ENCODE data around the gene TRIM69.
"Not testable (repeated sequence)": the region's sequence is repeated elsewhere in the genome, so short reads cannot be mapped to it uniquely, and the experiment has no call there.

TRIM69 gene

DNA sequence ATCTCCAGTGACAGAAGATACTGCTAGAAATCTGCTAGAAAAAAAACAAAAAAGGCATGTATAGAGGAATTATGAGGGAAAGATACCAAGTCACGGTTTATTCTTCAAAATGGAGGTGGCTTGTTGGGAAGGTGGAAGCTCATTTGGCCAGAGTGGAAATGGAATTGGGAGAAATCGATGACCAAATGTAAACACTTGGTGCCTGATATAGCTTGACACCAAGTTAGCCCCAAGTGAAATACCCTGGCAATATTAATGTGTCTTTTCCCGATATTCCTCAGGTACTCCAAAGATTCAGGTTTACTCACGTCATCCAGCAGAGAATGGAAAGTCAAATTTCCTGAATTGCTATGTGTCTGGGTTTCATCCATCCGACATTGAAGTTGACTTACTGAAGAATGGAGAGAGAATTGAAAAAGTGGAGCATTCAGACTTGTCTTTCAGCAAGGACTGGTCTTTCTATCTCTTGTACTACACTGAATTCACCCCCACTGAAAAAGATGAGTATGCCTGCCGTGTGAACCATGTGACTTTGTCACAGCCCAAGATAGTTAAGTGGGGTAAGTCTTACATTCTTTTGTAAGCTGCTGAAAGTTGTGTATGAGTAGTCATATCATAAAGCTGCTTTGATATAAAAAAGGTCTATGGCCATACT lies 21.1 kb upstream of the TRIM69 start:
- Histone ChIP-seq H3K4me2 (peak overlapping the region; percentile 89), H3K9ac (no peak overlapping the region), H3K27me3 (no peaks in the 10 kb centered on the region), H4K20me1 (peaks cover 80% of the 10 kb centered on the region), H3K27ac (no peak overlapping the region), H3K4me3 (no peak overlapping the region), H3K36me3 (peaks cover 59% of the 10 kb centered on the region), H3K4me1 (peaks cover 50% of the 10 kb centered on the region), H3K9me3 (no peaks in the 10 kb centered on the region)
- no peak for TF ChIP-seq Cebpa-rat (IDR thresholded peaks at IDR 0.05)

DNA sequence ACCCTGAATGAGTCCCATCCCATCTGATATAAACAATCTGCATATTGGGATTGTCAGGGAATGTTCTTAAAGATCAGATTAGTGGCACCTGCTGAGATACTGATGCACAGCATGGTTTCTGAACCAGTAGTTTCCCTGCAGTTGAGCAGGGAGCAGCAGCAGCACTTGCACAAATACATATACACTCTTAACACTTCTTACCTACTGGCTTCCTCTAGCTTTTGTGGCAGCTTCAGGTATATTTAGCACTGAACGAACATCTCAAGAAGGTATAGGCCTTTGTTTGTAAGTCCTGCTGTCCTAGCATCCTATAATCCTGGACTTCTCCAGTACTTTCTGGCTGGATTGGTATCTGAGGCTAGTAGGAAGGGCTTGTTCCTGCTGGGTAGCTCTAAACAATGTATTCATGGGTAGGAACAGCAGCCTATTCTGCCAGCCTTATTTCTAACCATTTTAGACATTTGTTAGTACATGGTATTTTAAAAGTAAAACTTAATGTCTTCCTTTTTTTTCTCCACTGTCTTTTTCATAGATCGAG lies 20.5 kb upstream of the TRIM69 start:
- Histone ChIP-seq H3K4me3 (no peak overlapping the region), H3K9ac (no peak overlapping the region), H3K4me2 (no peak overlapping the region), H3K4me1 (peaks cover 48% of the 10 kb centered on the region), H3K27me3 (no peaks in the 10 kb centered on the region), H3K9me3 (no peaks in the 10 kb centered on the region), H4K20me1 (peaks cover 80% of the 10 kb centered on the region), H3K27ac (no peak overlapping the region), H3K36me3 (peaks cover 59% of the 10 kb centered on the region)
- TF ChIP-seq Cebpa-rat (IDR thresholded peaks at IDR 0.05): no peak

DNA sequence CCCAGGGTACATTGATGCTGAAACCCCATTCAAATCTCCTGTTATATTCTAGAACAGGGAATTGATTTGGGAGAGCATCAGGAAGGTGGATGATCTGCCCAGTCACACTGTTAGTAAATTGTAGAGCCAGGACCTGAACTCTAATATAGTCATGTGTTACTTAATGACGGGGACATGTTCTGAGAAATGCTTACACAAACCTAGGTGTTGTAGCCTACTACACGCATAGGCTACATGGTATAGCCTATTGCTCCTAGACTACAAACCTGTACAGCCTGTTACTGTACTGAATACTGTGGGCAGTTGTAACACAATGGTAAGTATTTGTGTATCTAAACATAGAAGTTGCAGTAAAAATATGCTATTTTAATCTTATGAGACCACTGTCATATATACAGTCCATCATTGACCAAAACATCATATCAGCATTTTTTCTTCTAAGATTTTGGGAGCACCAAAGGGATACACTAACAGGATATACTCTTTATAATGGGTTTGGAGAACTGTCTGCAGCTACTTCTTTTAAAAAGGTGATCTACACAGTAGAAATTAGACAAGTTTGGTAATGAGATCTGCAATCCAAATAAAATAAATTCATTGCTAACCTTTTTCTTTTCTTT lies 19.2 kb upstream of the TRIM69 start:
- peaks cover 48% of the 10 kb centered on the region for H3K4me1 ChIP-seq
- H3K36me3 ChIP-seq: peaks cover 59% of the 10 kb centered on the region
- peaks cover 73% of the 10 kb centered on the region for H4K20me1 ChIP-seq
- no peak overlapping the region for H3K4me3 ChIP-seq
- TF ChIP-seq Cebpa-rat (IDR thresholded peaks at IDR 0.05): no peak
- no peak overlapping the region for H3K27ac ChIP-seq
- H3K4me2 ChIP-seq: no peak overlapping the region
- no peak overlapping the region for H3K9ac ChIP-seq
- no peaks in the 10 kb centered on the region for H3K9me3 ChIP-seq
- H3K27me3 ChIP-seq: no peaks in the 10 kb centered on the region

DNA sequence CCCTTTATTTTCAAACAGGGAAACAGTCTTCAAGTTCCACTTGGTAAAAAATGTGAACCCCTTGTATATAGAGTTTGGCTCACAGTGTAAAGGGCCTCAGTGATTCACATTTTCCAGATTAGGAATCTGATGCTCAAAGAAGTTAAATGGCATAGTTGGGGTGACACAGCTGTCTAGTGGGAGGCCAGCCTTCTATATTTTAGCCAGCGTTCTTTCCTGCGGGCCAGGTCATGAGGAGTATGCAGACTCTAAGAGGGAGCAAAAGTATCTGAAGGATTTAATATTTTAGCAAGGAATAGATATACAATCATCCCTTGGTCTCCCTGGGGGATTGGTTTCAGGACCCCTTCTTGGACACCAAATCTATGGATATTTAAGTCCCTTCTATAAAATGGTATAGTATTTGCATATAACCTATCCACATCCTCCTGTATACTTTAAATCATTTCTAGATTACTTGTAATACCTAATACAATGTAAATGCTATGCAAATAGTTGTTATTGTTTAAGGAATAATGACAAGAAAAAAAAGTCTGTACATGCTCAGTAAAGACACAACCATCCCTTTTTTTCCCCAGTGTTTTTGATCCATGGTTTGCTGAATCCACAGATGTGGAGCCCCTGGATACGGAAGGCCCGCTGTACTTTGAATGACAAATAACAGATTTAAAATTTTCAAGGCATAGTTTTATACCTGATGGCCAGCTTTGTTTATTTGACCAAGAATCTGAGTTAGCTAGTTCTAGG lies 18.0 kb upstream of the TRIM69 start:
- no peak overlapping the region for H3K9ac ChIP-seq
- no peak for TF ChIP-seq Cebpa-rat (IDR thresholded peaks at IDR 0.05)
- H3K36me3 ChIP-seq: peaks cover 59% of the 10 kb centered on the region
- peaks cover 60% of the 10 kb centered on the region for H4K20me1 ChIP-seq
- peaks cover 48% of the 10 kb centered on the region for H3K4me1 ChIP-seq
- no peak overlapping the region for H3K27ac ChIP-seq
- no peaks in the 10 kb centered on the region for H3K9me3 ChIP-seq
- no peak overlapping the region for H3K4me2 ChIP-seq
- H3K27me3 ChIP-seq: no peaks in the 10 kb centered on the region
- no peak overlapping the region for H3K4me3 ChIP-seq

DNA sequence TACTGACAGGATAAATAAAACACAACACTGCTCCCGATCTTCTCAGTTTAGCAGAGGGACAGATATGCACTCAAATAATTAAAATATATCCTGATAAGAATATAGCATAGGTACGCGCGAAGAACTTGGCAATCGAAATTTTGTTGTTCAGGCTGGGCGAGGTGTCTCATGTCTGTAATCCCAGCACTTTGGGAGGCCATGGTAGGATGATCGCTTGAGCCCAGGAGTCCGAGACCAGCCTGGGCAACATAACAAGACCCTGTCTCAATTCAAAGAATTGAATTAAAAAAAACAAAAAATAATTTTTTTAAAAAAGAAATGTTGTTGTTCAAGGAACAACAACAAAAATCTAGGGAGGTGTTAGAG lies 17.4 kb upstream of the TRIM69 start:
- Histone ChIP-seq H3K4me3 (no peak overlapping the region), H4K20me1 (peaks cover 55% of the 10 kb centered on the region), H3K36me3 (peaks cover 56% of the 10 kb centered on the region), H3K27me3 (no peaks in the 10 kb centered on the region), H3K9me3 (no peaks in the 10 kb centered on the region), H3K9ac (no peak overlapping the region), H3K4me2 (no peak overlapping the region), H3K4me1 (peaks cover 48% of the 10 kb centered on the region), H3K27ac (no peak overlapping the region)
- no peak for TF ChIP-seq Cebpa-rat (IDR thresholded peaks at IDR 0.05)

DNA sequence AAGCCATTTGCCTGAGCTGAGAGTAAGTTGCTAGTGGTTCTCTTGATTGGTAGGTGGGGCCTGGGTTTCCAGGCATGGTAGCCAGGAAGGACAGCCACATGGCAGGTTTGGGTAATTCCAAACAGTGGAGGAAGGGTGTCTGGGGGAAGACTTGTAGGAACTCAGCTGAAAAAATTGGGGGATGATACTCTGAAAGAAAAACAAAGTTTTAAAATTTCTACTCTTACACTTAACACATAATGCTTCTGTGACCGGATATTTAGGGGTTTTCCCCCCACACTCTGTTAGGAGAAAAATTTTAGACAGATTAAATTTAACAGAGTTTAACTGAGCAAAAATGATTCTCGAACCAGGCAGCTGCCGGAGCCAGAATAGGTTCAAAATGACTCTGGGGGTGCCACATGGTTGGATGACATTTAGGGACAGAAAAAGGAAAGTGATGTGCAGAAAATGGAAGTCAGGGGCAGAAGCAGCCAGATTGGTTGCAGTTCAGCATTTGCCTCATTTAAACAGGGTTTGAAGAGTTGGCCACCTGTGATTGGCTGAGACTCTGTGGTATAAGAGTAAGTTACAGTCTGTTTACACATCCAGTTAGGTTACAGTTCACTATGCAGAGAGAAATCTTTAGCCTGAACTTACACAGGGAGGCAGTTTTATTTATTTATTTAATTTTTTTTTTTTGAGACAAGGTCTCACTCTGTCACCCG lies 16.9 kb upstream of the TRIM69 start:
- H3K27ac ChIP-seq: 0 out of 2 replicates have a peak overlapping the region, but pooled peaks have one; percentile 11
- H3K4me2 ChIP-seq: no peak overlapping the region

DNA sequence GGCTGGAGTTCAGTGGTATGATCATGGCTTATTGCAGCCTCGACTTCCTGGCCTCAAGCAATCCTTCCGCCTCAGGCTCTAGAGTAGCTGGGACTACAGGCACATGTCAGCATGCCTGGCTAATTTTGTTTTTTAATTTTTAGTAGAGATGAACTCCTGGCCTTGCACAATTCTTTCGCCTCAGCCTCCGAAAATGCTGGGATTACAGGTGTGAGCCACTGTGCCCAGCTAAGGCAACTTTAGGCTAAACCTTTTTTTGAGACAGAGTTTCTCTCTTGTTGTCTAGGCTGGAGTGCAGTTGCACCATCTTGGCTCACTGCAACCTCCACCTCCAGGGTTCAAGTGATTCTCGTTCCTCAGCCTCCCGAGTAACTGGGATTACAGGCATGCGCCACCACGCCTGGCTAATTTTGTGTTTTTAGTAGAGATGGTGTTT lies 16.3 kb upstream of the TRIM69 start:
- not testable (repeated sequence) for H3K27me3 ChIP-seq, H3K4me3 ChIP-seq, H3K9me3 ChIP-seq, H3K4me2 ChIP-seq, H3K9ac ChIP-seq
- peaks cover 45% of the 10 kb centered on the region for H3K36me3 ChIP-seq
- peaks cover 48% of the 10 kb centered on the region for H3K4me1 ChIP-seq
- H4K20me1 ChIP-seq: peaks cover 44% of the 10 kb centered on the region
- H3K27ac ChIP-seq: 0 out of 2 replicates have a peak overlapping the region, but pooled peaks have one; percentile 11

More for the DNA sequence above, 16.9 kb upstream of the TRIM69 start:
- peaks cover 51% of the 10 kb centered on the region for H3K36me3 ChIP-seq
- H3K9ac ChIP-seq: no peak overlapping the region
- TF ChIP-seq Cebpa-rat (IDR thresholded peaks at IDR 0.05): no peak
- H3K27me3 ChIP-seq: no peaks in the 10 kb centered on the region
- H3K9me3 ChIP-seq: no peaks in the 10 kb centered on the region
- H3K4me1 ChIP-seq: peaks cover 48% of the 10 kb centered on the region
- no peak overlapping the region for H3K4me3 ChIP-seq
- H4K20me1 ChIP-seq: peaks cover 50% of the 10 kb centered on the region

DNA sequence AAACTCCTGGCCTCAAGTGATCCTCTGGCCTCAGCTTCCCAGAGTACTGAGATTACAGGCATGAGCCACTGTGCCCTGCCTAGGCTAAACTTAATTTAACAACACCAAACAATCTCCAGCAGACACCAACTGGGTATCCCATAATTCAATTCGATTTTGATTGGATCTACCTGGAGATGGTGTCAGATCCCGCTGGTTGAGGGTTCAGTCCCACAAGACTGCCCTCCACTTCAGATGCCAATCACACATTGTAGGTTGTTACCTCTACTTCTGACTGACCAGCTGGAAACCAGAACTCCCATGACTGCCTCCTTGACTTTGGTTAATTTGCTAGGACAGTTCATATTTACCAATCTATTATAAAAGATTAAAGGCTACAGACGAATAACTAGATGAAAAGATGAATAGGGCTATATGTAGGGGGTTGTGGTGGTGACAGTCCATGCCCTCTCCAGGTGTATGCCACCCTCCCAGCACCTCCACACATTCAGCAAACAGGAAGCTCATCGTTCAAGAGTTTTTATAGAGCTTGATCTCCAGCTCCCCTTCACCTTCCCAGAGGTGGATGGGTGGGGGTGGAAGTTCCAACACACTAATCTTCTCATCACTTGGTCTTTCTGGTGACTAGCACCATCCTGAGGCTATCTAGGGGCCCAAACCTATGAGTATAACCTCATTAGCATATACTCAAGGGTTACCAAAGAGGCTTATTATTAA lies 15.7 kb upstream of the TRIM69 start:
- Histone ChIP-seq H3K9ac (no peak overlapping the region), H3K36me3 (peaks cover 39% of the 10 kb centered on the region), H3K4me2 (no peak overlapping the region), H3K9me3 (no peaks in the 10 kb centered on the region), H3K4me3 (no peak overlapping the region), H3K27ac (no peak overlapping the region), H3K27me3 (no peaks in the 10 kb centered on the region), H3K4me1 (peaks cover 48% of the 10 kb centered on the region), H4K20me1 (peaks cover 38% of the 10 kb centered on the region)
- no peak for TF ChIP-seq Cebpa-rat (IDR thresholded peaks at IDR 0.05)

DNA sequence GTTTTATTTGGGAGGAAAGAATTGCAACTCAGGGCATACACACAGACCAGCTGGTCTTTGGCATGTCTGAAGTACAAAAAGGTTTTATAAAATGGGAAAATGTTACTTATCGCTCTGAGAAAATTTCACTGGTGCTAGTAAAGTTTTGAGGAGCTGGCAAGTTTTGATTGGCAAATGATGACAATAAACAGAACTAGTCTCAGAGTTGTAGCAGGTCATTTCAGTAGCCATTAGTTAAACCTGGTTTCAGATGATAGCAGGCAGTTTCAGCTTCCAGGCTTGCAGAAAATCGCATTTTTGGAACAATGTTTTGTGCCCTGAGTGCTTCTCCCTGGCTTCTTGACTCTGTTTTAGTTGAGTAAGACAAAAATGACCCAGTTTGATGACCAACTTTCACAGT lies 14.3 kb upstream of the TRIM69 start:
- H3K27me3 ChIP-seq: no peaks in the 10 kb centered on the region
- peaks cover 48% of the 10 kb centered on the region for H3K4me1 ChIP-seq
- no peak overlapping the region for H3K4me3 ChIP-seq
- peaks cover 25% of the 10 kb centered on the region for H3K36me3 ChIP-seq
- no peak overlapping the region for H3K27ac ChIP-seq
- H3K9ac ChIP-seq: no peak overlapping the region
- peaks cover 24% of the 10 kb centered on the region for H4K20me1 ChIP-seq
- H3K4me2 ChIP-seq: no peak overlapping the region
- no peak for TF ChIP-seq Cebpa-rat (IDR thresholded peaks at IDR 0.05)
- H3K9me3 ChIP-seq: no peaks in the 10 kb centered on the region
